Thyroid gland (tissue), 4 donors: ENCODE measurements around the gene IER5L. TPM values are rescaled to one million over a fixed set of nuclear protein-coding genes. Genes with fewer than 3 reads are reported as not detected.

Source experiments
- DNase-seq, 2 donors: peaks; one replicate each; pipeline ENCODE4 v3.0.0-alpha.2; 2019
- H3K27ac ChIP-seq, 3 donors: fragments of 200-600 bp; sonication (generic); 1 replicate in 2 of 3; 2 replicates in 1 of 3; pipeline ENCODE4 v1.5.1; 2016 to 2019; ENCODE audit warnings: mild to moderate bottlenecking in 1 of 3, moderate library complexity in 1 of 3
- H3K27me3 ChIP-seq: fragments of 200-600 bp; sonication (generic); one replicate; pipeline ENCODE4 v1.5.1; 2019
- H3K36me3 ChIP-seq, 2 donors: fragments of 200-600 bp; sonication (generic); one replicate each; pipeline ENCODE4 v1.5.1; 2016 to 2019
- H3K4me1 ChIP-seq, 2 donors: fragments of 200-600 bp; sonication (generic); one replicate each; pipeline ENCODE4 v1.5.1; 2017 to 2019
- H3K4me3 ChIP-seq, 3 donors: fragments of 200-600 bp; sonication (generic); replicated peaks in 1 of 3; 1 replicate in 2 of 3; 2 replicates in 1 of 3; pipeline ENCODE4 v1.5.1; 2016; ENCODE audit warnings: mild to moderate bottlenecking in 1 of 3
- H3K9me3 ChIP-seq: fragments of 200-600 bp; sonication (generic); one replicate; pipeline ENCODE4 v1.5.1; 2017
- CTCF ChIP-seq, 6 experiments: fragments of 200-600 bp in 3 of 6; fragments of 450-650 bp in 3 of 6; sonication (generic) in 3 of 6; IDR thresholded peaks; one replicate each; pipeline ENCODE4 v1.5.1; 2016 to 2019; ENCODE audit warnings: antibody characterized with exemption in 6 of 6, mild to moderate bottlenecking in 2 of 6, inconsistent platforms in 1 of 6, moderate library complexity in 1 of 6
- POLR2A ChIP-seq, 2 donors: fragments of 450-650 bp; IDR thresholded peaks; one replicate each; pipeline ENCODE4 v1.6.1; 2017; ENCODE audit warnings: antibody characterized with exemption in 2 of 2, mild to moderate bottlenecking in 2 of 2, moderate library complexity in 1 of 2
- WGBS, 2 donors: methylation state at CpG; one replicate each; pipeline ENCODE4 v1.1.5; 2017; 5-methylcytosine and 5-hydroxymethylcytosine counted together
- intact Hi-C: fragments of 100-400 bp; cut with DNase I; formaldehyde crosslinking; loops from one replicate; pipeline ENCODE4 v1.15.1; 2023
- total RNA-seq, 4 donors: library from RNA; depleted of rRNA; stranded (reverse); fragments of >200 nt; gene quantifications; one replicate each; pipeline ENCODE4 v1.2.3, GENCODE V29; 2016

The IER5L gene
- total RNA-seq, 4 donors from 2014 or later, result 7.8 to 20.2 (median 12.6) TPM

- Histone ChIP-seq H3K27ac (no peak overlapping the region), H3K36me3 (no peaks in the 10 kb centered on the region), H3K27me3 (no peaks in the 10 kb centered on the region), H3K4me1 (no peaks in the 10 kb centered on the region), H3K4me3 (no peak overlapping the region), H3K9me3 (no peaks in the 10 kb centered on the region)
- DNase-seq, result no peak
- intact Hi-C loops, result loop anchor here (10.0 kb wide), 1 partner anchor 139 kb away; no protein-coding TSS in a partner anchor
- TF ChIP-seq CTCF (IDR thresholded peaks at IDR 0.05), result no peak
- TF ChIP-seq POLR2A (IDR thresholded peaks at IDR 0.05), result no peak
- WGBS, 2 donors, result 88 to 95% methylated on average over 7 to 10 of the region's 10 CpGs
Observed at GRCh38 chr9:129185991-129186390, 7.9 kb upstream of the IER5L start.

- no peaks in the 10 kb centered on the region for H3K4me1 ChIP-seq
- no peaks in the 10 kb centered on the region for H3K27me3 ChIP-seq
- no peak for DNase-seq
- 85 to 95% methylated on average over 6 of the region's 6 CpGs for WGBS, 2 donors
- no peak overlapping the region for H3K27ac ChIP-seq
- TF ChIP-seq POLR2A (IDR thresholded peaks at IDR 0.05) (no peak), CTCF (IDR thresholded peaks at IDR 0.05) (no peak)
- H3K4me3 ChIP-seq, result no peak overlapping the region
- intact Hi-C loops, result loop anchor here (10.0 kb wide), 1 partner anchor 139 kb away; no protein-coding TSS in a partner anchor
- H3K9me3 ChIP-seq, result no peaks in the 10 kb centered on the region
- no peaks in the 10 kb centered on the region for H3K36me3 ChIP-seq
Observed at GRCh38 chr9:129185402-129185801, 7.3 kb upstream of the IER5L start.

- H3K27me3 ChIP-seq, result no peaks in the 10 kb centered on the region
- 63 to 70% methylated on average over 9 of the region's 9 CpGs for WGBS, 2 donors
- intact Hi-C loops, result loop anchor here (10.0 kb wide), 1 partner anchor 140 kb away; no protein-coding TSS in a partner anchor
- no peak overlapping the region for H3K4me3 ChIP-seq
- H3K36me3 ChIP-seq, result no peaks in the 10 kb centered on the region
- no peak overlapping the region for H3K27ac ChIP-seq
- no peaks in the 10 kb centered on the region for H3K9me3 ChIP-seq
- no peak for DNase-seq
- no peaks in the 10 kb centered on the region for H3K4me1 ChIP-seq
- no peak for TF ChIP-seq POLR2A (IDR thresholded peaks at IDR 0.05)
- no peak for TF ChIP-seq CTCF (IDR thresholded peaks at IDR 0.05)
Observed at GRCh38 chr9:129184596-129185122, 6.6 kb upstream of the IER5L start.

GRCh38 chr9:129184219-129184524 is 6.1 kb upstream of the IER5L start:
- TF ChIP-seq CTCF (IDR thresholded peaks at IDR 0.05) (no peak), POLR2A (IDR thresholded peaks at IDR 0.05) (no peak)
- Histone ChIP-seq H3K4me3 (no peak overlapping the region), H3K27ac (no peak overlapping the region), H3K9me3 (no peaks in the 10 kb centered on the region), H3K36me3 (no peaks in the 10 kb centered on the region), H3K4me1 (no peaks in the 10 kb centered on the region), H3K27me3 (no peaks in the 10 kb centered on the region)
- 70 to 84% methylated on average over 7 of the region's 7 CpGs for WGBS, 2 donors
- no peak for DNase-seq
- intact Hi-C loops, result loop anchor here (10.0 kb wide), 1 partner anchor 141 kb away; no protein-coding TSS in a partner anchor

- Histone ChIP-seq H3K36me3 (no peaks in the 10 kb centered on the region), H3K27ac (no peak overlapping the region), H3K27me3 (no peaks in the 10 kb centered on the region), H3K4me3 (no peak overlapping the region), H3K4me1 (peaks cover under 1 to 2% of the 10 kb centered on the region in 2 donors), H3K9me3 (no peaks in the 10 kb centered on the region)
- TF ChIP-seq CTCF (IDR thresholded peaks at IDR 0.05) (no peak), POLR2A (IDR thresholded peaks at IDR 0.05) (no peak)
- no peak for DNase-seq
- WGBS, 2 donors, result 57 to 64% methylated on average over 6 of the region's 6 CpGs
- intact Hi-C loops, result loop anchor here (10.0 kb wide), 1 partner anchor 141 kb away; no protein-coding TSS in a partner anchor
Observed at GRCh38 chr9:129183495-129184218, 5.6 kb upstream of the IER5L start.
